ENCODE results near the gene C1orf21.

Gene C1orf21

DNA sequence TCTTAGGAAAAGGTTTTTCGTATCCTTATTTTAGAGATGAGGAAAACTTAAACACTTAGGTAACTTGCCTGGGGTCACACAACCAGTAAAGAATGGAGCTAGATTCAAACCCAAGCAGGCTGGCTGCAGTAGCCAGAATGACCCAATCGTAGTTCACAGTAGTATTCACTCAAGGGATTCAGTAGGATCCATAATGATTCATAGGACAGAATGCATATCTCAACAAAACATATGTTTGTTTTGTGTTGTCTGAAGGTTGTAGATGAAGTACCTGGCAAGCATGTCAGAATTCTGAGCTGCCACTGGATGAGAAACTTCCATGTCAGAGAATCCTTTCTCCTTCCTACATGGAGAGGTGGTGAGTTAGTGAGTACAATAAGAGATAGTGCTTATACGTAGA, 155.5 kb downstream of the C1orf21 start:
- H3K9me3 ChIP-seq (ENCODE audit: insufficient read depth, low read depth, low read length) = peaks cover 7% of the 10 kb centered on the region
- H3K4me3 ChIP-seq (ENCODE audit: low read length, poor library complexity, severe bottlenecking) = no peak overlapping the region
- H2AFZ ChIP-seq (ENCODE audit: low read length) = no peak overlapping the region
- no peak overlapping the region for H3K4me2 ChIP-seq (ENCODE audit: low read depth, low read length, poor library complexity, severe bottlenecking)
- no peaks in the 10 kb centered on the region for H4K20me1 ChIP-seq (ENCODE audit: insufficient read depth, low read length, poor library complexity, severe bottlenecking)
- TF ChIP-seq, protein P1, sequence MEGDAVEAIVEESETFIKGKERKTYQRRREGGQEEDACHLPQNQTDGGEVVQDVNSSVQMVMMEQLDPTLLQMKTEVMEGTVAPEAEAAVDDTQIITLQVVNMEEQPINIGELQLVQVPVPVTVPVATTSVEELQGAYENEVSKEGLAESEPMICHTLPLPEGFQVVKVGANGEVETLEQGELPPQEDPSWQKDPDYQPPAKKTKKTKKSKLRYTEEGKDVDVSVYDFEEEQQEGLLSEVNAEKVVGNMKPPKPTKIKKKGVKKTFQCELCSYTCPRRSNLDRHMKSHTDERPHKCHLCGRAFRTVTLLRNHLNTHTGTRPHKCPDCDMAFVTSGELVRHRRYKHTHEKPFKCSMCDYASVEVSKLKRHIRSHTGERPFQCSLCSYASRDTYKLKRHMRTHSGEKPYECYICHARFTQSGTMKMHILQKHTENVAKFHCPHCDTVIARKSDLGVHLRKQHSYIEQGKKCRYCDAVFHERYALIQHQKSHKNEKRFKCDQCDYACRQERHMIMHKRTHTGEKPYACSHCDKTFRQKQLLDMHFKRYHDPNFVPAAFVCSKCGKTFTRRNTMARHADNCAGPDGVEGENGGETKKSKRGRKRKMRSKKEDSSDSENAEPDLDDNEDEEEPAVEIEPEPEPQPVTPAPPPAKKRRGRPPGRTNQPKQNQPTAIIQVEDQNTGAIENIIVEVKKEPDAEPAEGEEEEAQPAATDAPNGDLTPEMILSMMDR (conservative IDR thresholded peaks at IDR 0.05; ENCODE audit: low read length) = no peak
- no peak for TF ChIP-seq EZH2phosphoT487 (IDR thresholded peaks at IDR 0.05; ENCODE audit: borderline replicate concordance)
- H3K27me3 ChIP-seq (ENCODE audit: insufficient read depth, low read length, poor library complexity, severe bottlenecking) = no peaks in the 10 kb centered on the region
- no peaks in the 10 kb centered on the region for H3K79me2 ChIP-seq (ENCODE audit: insufficient read depth, low read length)
- no peaks in the 10 kb centered on the region for H3F3A ChIP-seq (ENCODE audit: low read depth)
- H3K36me3 ChIP-seq (ENCODE audit: insufficient read depth, low read length) = peaks cover 3% of the 10 kb centered on the region; the same call in 1 of the 2 replicates
- H3K9me2 ChIP-seq (replicated peaks; ENCODE audit: low read depth, low read length) = no peaks in the 10 kb centered on the region
- H3K9ac ChIP-seq (ENCODE audit: low read depth, low read length, poor library complexity, severe bottlenecking) = no peak overlapping the region
- no peaks in the 10 kb centered on the region for H3K4me1 ChIP-seq (ENCODE audit: insufficient read depth, low read length, poor library complexity, severe bottlenecking)

DNA sequence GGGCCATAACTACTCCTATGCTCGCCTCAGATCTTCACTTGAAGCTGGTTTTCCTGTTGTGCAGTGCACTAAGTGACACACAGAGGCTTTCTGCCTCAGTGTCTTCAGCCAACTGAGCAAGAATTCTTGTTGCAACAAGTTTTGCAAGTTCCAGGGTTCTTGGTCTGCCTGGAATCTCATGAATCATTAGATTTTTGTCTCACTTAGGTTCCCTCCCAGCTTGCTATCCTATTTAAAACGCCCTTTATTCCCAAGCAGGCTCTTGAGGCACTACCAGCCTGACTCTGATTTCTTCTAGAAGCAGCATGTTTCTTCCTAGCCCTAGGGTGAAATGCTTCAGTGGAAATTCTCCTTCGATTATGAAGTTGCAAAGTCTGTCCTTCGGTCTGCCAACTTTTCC, 158.8 kb downstream of the C1orf21 start:
- peaks cover 3% of the 10 kb centered on the region; the same call in 1 of the 2 replicates for H3K36me3 ChIP-seq (ENCODE audit: insufficient read depth, low read length)
- H3K4me3 ChIP-seq (ENCODE audit: low read length, poor library complexity, severe bottlenecking) = no peak overlapping the region
- TF ChIP-seq, protein P1 (conservative IDR thresholded peaks at IDR 0.05; ENCODE audit: low read length) = no peak
- TF ChIP-seq EZH2phosphoT487 (IDR thresholded peaks at IDR 0.05; ENCODE audit: borderline replicate concordance) = no peak

DNA sequence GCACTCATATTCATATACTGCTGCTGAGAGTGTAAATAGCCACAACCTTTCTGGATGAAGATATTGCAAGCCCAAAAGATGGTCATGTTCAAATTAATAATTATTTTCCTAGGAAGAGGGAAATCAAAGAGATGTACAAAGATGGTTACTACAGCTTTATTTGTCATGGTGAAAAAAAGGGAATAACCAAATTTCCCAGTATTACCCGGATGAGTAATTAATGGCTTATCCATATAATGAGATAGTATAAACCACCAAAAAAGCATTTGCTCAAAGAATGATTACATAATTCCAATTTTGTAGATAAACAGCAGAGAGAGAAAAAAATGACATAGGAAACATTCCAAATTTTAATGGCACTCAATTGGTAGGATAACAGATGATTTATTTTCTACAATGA, 165.6 kb downstream of the C1orf21 start:
- H3K79me2 ChIP-seq (ENCODE audit: insufficient read depth, low read length) = no peaks in the 10 kb centered on the region
- no peaks in the 10 kb centered on the region for H3K9me2 ChIP-seq (replicated peaks; ENCODE audit: low read depth, low read length)
- no peaks in the 10 kb centered on the region for H3F3A ChIP-seq (ENCODE audit: low read depth)
- H3K27me3 ChIP-seq (ENCODE audit: insufficient read depth, low read length, poor library complexity, severe bottlenecking) = no peaks in the 10 kb centered on the region
- TF ChIP-seq EZH2phosphoT487 (IDR thresholded peaks at IDR 0.05; ENCODE audit: borderline replicate concordance) = no peak
- TF ChIP-seq, protein P1 (conservative IDR thresholded peaks at IDR 0.05; ENCODE audit: low read length) = no peak
- H3K4me1 ChIP-seq (ENCODE audit: insufficient read depth, low read length, poor library complexity, severe bottlenecking) = no peaks in the 10 kb centered on the region
- no peak overlapping the region for H3K9ac ChIP-seq (ENCODE audit: low read depth, low read length, poor library complexity, severe bottlenecking)
- H4K20me1 ChIP-seq (ENCODE audit: insufficient read depth, low read length, poor library complexity, severe bottlenecking) = no peaks in the 10 kb centered on the region
- no peaks in the 10 kb centered on the region for H3K36me3 ChIP-seq (ENCODE audit: insufficient read depth, low read length)
- no peaks in the 10 kb centered on the region for H3K9me3 ChIP-seq (ENCODE audit: insufficient read depth, low read depth, low read length)
- H3K4me2 ChIP-seq (ENCODE audit: low read depth, low read length, poor library complexity, severe bottlenecking) = no peak overlapping the region
- H2AFZ ChIP-seq (ENCODE audit: low read length) = no peak overlapping the region
- H3K4me3 ChIP-seq (ENCODE audit: low read length, poor library complexity, severe bottlenecking) = no peak overlapping the region

More for the DNA sequence above, 158.8 kb downstream of the C1orf21 start:
- H3K9me2 ChIP-seq (replicated peaks; ENCODE audit: low read depth, low read length) = no peaks in the 10 kb centered on the region
- no peaks in the 10 kb centered on the region for H3F3A ChIP-seq (ENCODE audit: low read depth)
- H3K9me3 ChIP-seq (ENCODE audit: insufficient read depth, low read depth, low read length) = no peaks in the 10 kb centered on the region
- H3K27me3 ChIP-seq (ENCODE audit: insufficient read depth, low read length, poor library complexity, severe bottlenecking) = no peaks in the 10 kb centered on the region
- no peaks in the 10 kb centered on the region for H3K4me1 ChIP-seq (ENCODE audit: insufficient read depth, low read length, poor library complexity, severe bottlenecking)
- no peak overlapping the region for H3K9ac ChIP-seq (ENCODE audit: low read depth, low read length, poor library complexity, severe bottlenecking)
- H3K4me2 ChIP-seq (ENCODE audit: low read depth, low read length, poor library complexity, severe bottlenecking) = no peak overlapping the region
- no peak overlapping the region for H2AFZ ChIP-seq (ENCODE audit: low read length)
- H4K20me1 ChIP-seq (ENCODE audit: insufficient read depth, low read length, poor library complexity, severe bottlenecking) = no peaks in the 10 kb centered on the region
- H3K79me2 ChIP-seq (ENCODE audit: insufficient read depth, low read length) = no peaks in the 10 kb centered on the region
